Panc1 (cell line): Measurements from ENCODE around the gene CCDC57. TPM values are rescaled to one million over a fixed set of nuclear protein-coding genes. Genes with fewer than 3 reads are reported as not detected.
A peak's percentile ranks its signal among the peaks of the same experiment; 100 is the strongest.

Source experiments
- ATAC-seq: fragments of 200-7000 bp; cut with Tn5 transposase; 2 replicates; pipeline ENCODE4 v1.9.1; 2020; ENCODE audit warnings: mild to moderate bottlenecking, moderate library complexity
- BruUV-seq: library from RNA; stranded (reverse); fragments of 400-500 nt; replicated peaks from 2 replicates; lab custom pipeline; 2021; lab: Mats Ljungman, UMichigan
- CTCF ChIA-PET: fragments of 300-600 bp; sonication (Branson Sonifier 250); formaldehyde crosslinking; loops from one replicate; lab custom pipeline; 2022; ENCODE audit warnings: antibody characterized with exemption; lab: Charles Lee
- POLR2A ChIA-PET: fragments of 300-600 bp; sonication (Branson Sonifier 250); formaldehyde crosslinking; loops from one replicate; lab custom pipeline; 2022; ENCODE audit warnings: antibody characterized with exemption; lab: Charles Lee
- DNase-seq: peaks from one replicate; pipeline ENCODE4 v3.0.0-alpha.2; 2010; ENCODE audit warnings: low read depth, low spot score
- H3K27ac ChIP-seq: 2 replicates; pipeline ENCODE4 v1.5.1; 2011; ENCODE audit warnings: mild to moderate bottlenecking, low read length, inconsistent platforms
- H3K27me3 ChIP-seq: fragments of 200-500 bp; sonication (Bioruptor generic); 2 replicates; pipeline ENCODE4 v1.6.0; 2014; ENCODE audit warnings: low read length, inconsistent platforms; ENCODE audit not compliant: control insufficient read depth, insufficient read depth
- H3K36me3 ChIP-seq: fragments of 200-500 bp; sonication (Bioruptor generic); 2 replicates; pipeline ENCODE4 v1.5.1; 2014; ENCODE audit warnings: inconsistent platforms, mild to moderate bottlenecking, low read length, moderate library complexity; ENCODE audit not compliant: control insufficient read depth, insufficient read depth
- H3K4me1 ChIP-seq: 2 replicates; pipeline ENCODE4 v1.5.1; 2011; ENCODE audit warnings: inconsistent platforms, mild to moderate bottlenecking, low read length, moderate library complexity; ENCODE audit not compliant: control insufficient read depth, insufficient read depth
- H3K4me3 ChIP-seq, 2 experiments: 2 replicates each; pipeline ENCODE4 v1.5.1; 2011 to 2012; ENCODE audit warnings: low read depth in 2 of 2, low read length in 2 of 2, mild to moderate bottlenecking in 2 of 2, inconsistent platforms in 1 of 2, moderate library complexity in 1 of 2
- H3K9me3 ChIP-seq: fragments of 200-500 bp; sonication (Bioruptor generic); 2 replicates; pipeline ENCODE4 v1.5.1; 2014; ENCODE audit warnings: low read depth, mild to moderate bottlenecking, inconsistent platforms, low read length, moderate library complexity; ENCODE audit not compliant: control insufficient read depth, insufficient read depth
- CTCF ChIP-seq: fragments of 450-650 bp; IDR thresholded peaks from 2 replicates; pipeline ENCODE4 v1.5.1; 2017; ENCODE audit warnings: mild to moderate bottlenecking
- POLR2AphosphoS5 ChIP-seq: IDR thresholded peaks from 2 replicates; pipeline ENCODE4 v1.6.1; 2012; ENCODE audit warnings: mild to moderate bottlenecking, low read depth, low read length, moderate library complexity
- SIN3A ChIP-seq: IDR thresholded peaks from 2 replicates; pipeline ENCODE4 v1.6.1; 2012; ENCODE audit warnings: low read depth, mild to moderate bottlenecking, low read length, moderate library complexity, borderline replicate concordance; ENCODE audit not compliant: insufficient read depth
- TCF7L2 ChIP-seq: IDR thresholded peaks from 2 replicates; pipeline ENCODE4 v1.6.1; 2011; ENCODE audit warnings: mild to moderate bottlenecking, low read depth, low read length, inconsistent platforms
- in situ Hi-C: cut with HindIII; loops from 2 replicates; pipeline ENCODE4 v1.10.0; 2016; ENCODE audit warnings: low sequenced_read_pairs, low pct_unique_long_range_greater_than_20kb
- intact Hi-C: fragments of 100-400 bp; cut with micrococcal nuclease; formaldehyde crosslinking; loops from one replicate; pipeline ENCODE4 v1.10.0; 2022; ENCODE audit not compliant: unreplicated experiment
- total RNA-seq: library from RNA; stranded (reverse); gene quantifications from one replicate; pipeline ENCODE4 v1.2.1, GENCODE V29; 2021; ENCODE audit not compliant: unreplicated experiment
- TF ChIP-seq, protein P1 (sequence below), 2 experiments: IDR thresholded peaks; 2 replicates each; pipeline ENCODE4 v1.6.1; 2011 to 2012; ENCODE audit warnings: low read depth in 2 of 2, control low read depth in 1 of 2, low read length in 1 of 2, mild to moderate bottlenecking in 1 of 2, moderate library complexity in 1 of 2; ENCODE audit not compliant: insufficient read depth in 1 of 2

The CCDC57 gene
- total RNA-seq, 1 experiment from 2014 or later = 63.6 TPM

DNA sequence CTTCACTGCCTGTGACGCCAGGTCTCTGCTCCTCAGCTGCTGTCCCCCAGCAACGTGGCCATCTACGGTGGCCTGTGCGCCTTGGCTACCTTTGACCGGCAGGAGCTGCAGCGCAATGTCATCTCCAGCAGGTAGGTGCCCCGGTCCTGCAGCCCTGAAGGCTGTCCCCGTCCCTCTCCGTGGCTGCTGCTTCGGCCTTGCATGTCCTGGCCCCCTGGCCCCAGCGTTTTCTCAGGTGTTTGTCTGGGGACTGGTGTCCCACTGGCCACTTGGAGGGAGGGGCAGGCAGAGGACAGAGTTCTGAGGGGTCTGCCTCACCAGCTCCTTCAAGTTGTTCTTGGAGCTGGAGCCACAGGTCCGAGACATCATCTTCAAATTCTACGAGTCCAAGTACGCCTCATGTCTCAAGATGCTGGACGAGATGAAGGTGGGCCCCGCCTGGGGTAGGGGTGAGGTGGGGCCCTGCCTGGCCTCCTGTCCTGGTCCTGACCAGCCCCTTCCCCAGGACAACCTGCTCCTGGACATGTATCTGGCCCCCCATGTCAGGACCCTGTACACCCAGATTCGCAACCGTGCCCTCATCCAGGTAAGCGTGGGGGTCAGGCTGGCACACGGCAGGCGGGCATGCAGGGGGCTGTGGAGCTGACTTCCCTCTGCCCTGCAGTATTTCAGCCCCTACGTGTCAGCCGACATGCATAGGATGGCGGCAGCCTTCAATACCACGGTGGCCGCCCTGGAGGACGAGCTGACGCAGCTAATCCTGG, 156.5 kb downstream of the CCDC57 start:
- peaks cover 26% of the 10 kb centered on the region for H3K4me1 ChIP-seq
- no TSS peak for BruUV-seq
- POLR2A ChIA-PET = no interaction called here
- no peak overlapping the region for H3K27ac ChIP-seq
- CTCF ChIA-PET = interaction anchor here (1.1 to 1.6 kb wide), 2 partner anchors 19 to 26 kb away, joined by 4 to 7 read pairs; partner anchors contain the start of gene DCXR
- H3K9me3 ChIP-seq = no peaks in the 10 kb centered on the region
- intact Hi-C loops = no loop called here
- peaks cover 10% of the 10 kb centered on the region for H3K36me3 ChIP-seq
- H3K27me3 ChIP-seq = no peaks in the 10 kb centered on the region
- no peak for TF ChIP-seq POLR2AphosphoS5
- TF ChIP-seq TCF7L2 = no peak; the same call in 1 of the 2 replicates
- TF ChIP-seq SIN3A = no peak
- TF ChIP-seq CTCF = no peak
- TF ChIP-seq, protein P1, sequence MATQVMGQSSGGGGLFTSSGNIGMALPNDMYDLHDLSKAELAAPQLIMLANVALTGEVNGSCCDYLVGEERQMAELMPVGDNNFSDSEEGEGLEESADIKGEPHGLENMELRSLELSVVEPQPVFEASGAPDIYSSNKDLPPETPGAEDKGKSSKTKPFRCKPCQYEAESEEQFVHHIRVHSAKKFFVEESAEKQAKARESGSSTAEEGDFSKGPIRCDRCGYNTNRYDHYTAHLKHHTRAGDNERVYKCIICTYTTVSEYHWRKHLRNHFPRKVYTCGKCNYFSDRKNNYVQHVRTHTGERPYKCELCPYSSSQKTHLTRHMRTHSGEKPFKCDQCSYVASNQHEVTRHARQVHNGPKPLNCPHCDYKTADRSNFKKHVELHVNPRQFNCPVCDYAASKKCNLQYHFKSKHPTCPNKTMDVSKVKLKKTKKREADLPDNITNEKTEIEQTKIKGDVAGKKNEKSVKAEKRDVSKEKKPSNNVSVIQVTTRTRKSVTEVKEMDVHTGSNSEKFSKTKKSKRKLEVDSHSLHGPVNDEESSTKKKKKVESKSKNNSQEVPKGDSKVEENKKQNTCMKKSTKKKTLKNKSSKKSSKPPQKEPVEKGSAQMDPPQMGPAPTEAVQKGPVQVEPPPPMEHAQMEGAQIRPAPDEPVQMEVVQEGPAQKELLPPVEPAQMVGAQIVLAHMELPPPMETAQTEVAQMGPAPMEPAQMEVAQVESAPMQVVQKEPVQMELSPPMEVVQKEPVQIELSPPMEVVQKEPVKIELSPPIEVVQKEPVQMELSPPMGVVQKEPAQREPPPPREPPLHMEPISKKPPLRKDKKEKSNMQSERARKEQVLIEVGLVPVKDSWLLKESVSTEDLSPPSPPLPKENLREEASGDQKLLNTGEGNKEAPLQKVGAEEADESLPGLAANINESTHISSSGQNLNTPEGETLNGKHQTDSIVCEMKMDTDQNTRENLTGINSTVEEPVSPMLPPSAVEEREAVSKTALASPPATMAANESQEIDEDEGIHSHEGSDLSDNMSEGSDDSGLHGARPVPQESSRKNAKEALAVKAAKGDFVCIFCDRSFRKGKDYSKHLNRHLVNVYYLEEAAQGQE (IDR thresholded peaks at IDR 0.05; ENCODE audit: insufficient read depth in 1 of 2, low read depth in 2 of 2, low read length in 1 of 2) = no peak
- no peak for DNase-seq
- no peak for ATAC-seq
- in situ Hi-C loops = loop anchor here (10.0 kb wide), 1 partner anchor 79 kb away; no protein-coding TSS in a partner anchor
- H3K4me3 ChIP-seq = no peak overlapping the region

GRCh38 chr17:82055023-82055964, 157.3 kb downstream of the CCDC57 start:
- no peaks in the 10 kb centered on the region for H3K27me3 ChIP-seq
- BruUV-seq = no TSS peak
- TF ChIP-seq POLR2AphosphoS5 = peak; percentile 1; the same call in 1 of the 2 replicates
- no peak for TF ChIP-seq CTCF
- TF ChIP-seq, protein P1 (IDR thresholded peaks at IDR 0.05; ENCODE audit: insufficient read depth in 1 of 2, low read depth in 2 of 2, low read length in 1 of 2) = 0 out of 4 replicates have a peak, but pooled peaks of 1 of the 2 experiments have one; percentile 21
- no peak for TF ChIP-seq SIN3A
- peak; percentile 48; the same call in 1 of the 2 replicates for TF ChIP-seq TCF7L2
- H3K4me3 ChIP-seq = no peak overlapping the region
- intact Hi-C loops = no loop called here
- peaks cover 9% of the 10 kb centered on the region for H3K36me3 ChIP-seq
- ChIA-PET CTCF (no interaction called here), POLR2A (interaction anchor here (0.7 kb wide), 1 partner anchor 36 kb away, joined by 4 read pairs; no protein-coding TSS in a partner anchor)
- in situ Hi-C loops = loop anchor here (10.0 kb wide), 1 partner anchor 80 kb away; no protein-coding TSS in a partner anchor
- no peak for ATAC-seq
- no peak for DNase-seq
- no peaks in the 10 kb centered on the region for H3K9me3 ChIP-seq
- H3K27ac ChIP-seq = no peak overlapping the region
- peaks cover 31% of the 10 kb centered on the region for H3K4me1 ChIP-seq
